Transverse colon (tissue), 3 donors: Measurements from ENCODE around the gene TMEM205.

Experiments
- POLR2A ChIP-seq: fragments of 450-650 bp; IDR thresholded peaks from one replicate; pipeline ENCODE4 v1.6.1; 2016; ENCODE audit warnings: antibody characterized with exemption, mild to moderate bottlenecking, moderate library complexity
- TF ChIP-seq, protein P1 (sequence below), 5 experiments: fragments of 200-600 bp in 3 of 5; fragments of 450-650 bp in 2 of 5; sonication (generic) in 3 of 5; IDR thresholded peaks; 1 replicate in 2 of 5; 2 replicates in 3 of 5; pipeline ENCODE4 v1.5.1; 2016 to 2017; ENCODE audit warnings: antibody characterized with exemption in 5 of 5, inconsistent platforms in 3 of 5, mild to moderate bottlenecking in 2 of 5, moderate library complexity in 1 of 5

DNA sequence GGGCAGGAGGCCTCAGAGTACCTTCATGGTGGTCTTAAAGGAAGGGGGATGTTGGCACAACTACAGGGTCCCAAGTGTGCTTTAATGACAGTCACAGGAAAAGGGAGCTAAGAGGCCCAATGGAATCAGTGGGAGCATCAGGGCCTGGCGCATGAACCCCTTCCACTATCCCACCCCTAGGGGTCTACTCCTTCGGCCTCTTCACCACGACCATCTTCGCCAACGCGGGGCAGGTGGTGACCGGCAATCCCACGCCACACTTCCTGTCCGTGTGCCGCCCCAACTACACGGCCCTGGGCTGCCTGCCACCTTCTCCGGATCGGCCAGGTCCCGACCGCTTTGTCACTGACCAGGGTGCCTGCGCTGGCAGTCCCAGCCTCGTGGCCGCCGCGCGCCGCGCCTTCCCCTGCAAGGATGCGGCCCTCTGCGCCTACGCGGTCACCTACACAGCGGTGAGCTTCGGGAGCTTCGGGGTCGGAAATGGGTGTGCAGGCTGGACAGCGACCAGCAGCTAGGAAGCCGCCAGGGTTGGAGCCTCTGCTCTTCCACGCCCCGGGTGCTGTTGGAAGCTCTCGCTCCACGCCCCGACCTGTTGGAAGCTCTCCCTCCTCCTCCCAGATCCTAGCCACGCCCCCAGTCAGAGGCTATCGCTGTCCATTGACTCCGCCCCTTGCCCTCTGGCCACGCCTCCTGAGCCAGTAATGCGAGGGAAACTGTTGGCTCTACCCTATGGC, 15.1 kb upstream of the TMEM205 start:
- TF ChIP-seq, protein P1, sequence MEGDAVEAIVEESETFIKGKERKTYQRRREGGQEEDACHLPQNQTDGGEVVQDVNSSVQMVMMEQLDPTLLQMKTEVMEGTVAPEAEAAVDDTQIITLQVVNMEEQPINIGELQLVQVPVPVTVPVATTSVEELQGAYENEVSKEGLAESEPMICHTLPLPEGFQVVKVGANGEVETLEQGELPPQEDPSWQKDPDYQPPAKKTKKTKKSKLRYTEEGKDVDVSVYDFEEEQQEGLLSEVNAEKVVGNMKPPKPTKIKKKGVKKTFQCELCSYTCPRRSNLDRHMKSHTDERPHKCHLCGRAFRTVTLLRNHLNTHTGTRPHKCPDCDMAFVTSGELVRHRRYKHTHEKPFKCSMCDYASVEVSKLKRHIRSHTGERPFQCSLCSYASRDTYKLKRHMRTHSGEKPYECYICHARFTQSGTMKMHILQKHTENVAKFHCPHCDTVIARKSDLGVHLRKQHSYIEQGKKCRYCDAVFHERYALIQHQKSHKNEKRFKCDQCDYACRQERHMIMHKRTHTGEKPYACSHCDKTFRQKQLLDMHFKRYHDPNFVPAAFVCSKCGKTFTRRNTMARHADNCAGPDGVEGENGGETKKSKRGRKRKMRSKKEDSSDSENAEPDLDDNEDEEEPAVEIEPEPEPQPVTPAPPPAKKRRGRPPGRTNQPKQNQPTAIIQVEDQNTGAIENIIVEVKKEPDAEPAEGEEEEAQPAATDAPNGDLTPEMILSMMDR (IDR thresholded peaks at IDR 0.05), result no peak
- TF ChIP-seq POLR2A, result no peak
